Keratinocyte (primary cell): ENCODE measurements around the gene SLC38A1.

ENCODE experiments used
- EZH2 ChIP-seq: IDR thresholded peaks from one replicate; pipeline ENCODE4 v1.6.1; 2012; ENCODE audit warnings: inconsistent platforms, mild to moderate bottlenecking, low read length, moderate library complexity
- TF ChIP-seq, protein P1 (sequence below), 3 experiments: IDR thresholded peaks in 1 of 3; conservative IDR thresholded peaks in 1 of 3; optimal IDR thresholded peaks in 1 of 3; 2 replicates in 2 of 3; 3 replicates in 1 of 3; pipeline versions ENCODE3 to v1.5.1; 2011; ENCODE audit warnings: low read length in 3 of 3, mild to moderate bottlenecking in 3 of 3, moderate library complexity in 2 of 3, control low read depth in 1 of 3, inconsistent platforms in 1 of 3; ENCODE audit not compliant: insufficient read depth in 2 of 3; ENCODE audit errors: extremely low read depth in 1 of 3

DNA sequence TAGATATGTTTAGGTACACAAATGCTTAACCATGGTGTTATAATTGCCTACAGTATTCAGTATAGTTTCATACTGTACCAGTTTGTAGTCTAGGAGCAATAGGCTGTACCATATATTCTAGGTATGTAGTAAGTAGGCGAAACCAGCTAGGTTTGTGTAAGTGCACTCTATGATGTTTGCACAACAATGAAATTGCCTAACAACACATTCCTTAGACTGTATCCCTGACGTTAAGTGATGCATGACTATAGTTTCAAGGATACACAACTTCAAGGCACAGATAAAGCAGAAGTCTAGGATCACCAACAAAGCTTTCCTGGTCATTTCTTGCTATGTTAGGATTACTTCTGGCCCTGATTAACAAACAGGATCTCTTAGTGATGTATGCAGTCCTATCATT lies 135.1 kb downstream of the SLC38A1 start:
- TF ChIP-seq, protein P1, sequence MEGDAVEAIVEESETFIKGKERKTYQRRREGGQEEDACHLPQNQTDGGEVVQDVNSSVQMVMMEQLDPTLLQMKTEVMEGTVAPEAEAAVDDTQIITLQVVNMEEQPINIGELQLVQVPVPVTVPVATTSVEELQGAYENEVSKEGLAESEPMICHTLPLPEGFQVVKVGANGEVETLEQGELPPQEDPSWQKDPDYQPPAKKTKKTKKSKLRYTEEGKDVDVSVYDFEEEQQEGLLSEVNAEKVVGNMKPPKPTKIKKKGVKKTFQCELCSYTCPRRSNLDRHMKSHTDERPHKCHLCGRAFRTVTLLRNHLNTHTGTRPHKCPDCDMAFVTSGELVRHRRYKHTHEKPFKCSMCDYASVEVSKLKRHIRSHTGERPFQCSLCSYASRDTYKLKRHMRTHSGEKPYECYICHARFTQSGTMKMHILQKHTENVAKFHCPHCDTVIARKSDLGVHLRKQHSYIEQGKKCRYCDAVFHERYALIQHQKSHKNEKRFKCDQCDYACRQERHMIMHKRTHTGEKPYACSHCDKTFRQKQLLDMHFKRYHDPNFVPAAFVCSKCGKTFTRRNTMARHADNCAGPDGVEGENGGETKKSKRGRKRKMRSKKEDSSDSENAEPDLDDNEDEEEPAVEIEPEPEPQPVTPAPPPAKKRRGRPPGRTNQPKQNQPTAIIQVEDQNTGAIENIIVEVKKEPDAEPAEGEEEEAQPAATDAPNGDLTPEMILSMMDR (optimal IDR thresholded peaks at IDR 0.05 in 1 of 3, IDR thresholded peaks at IDR 0.05 in 1 of 3, conservative IDR thresholded peaks at IDR 0.05 in 1 of 3; ENCODE audit: extremely low read depth in 1 of 3, insufficient read depth in 2 of 3, low read length in 3 of 3), result no peak
- no peak for TF ChIP-seq EZH2
